Caco-2 (cell line): ENCODE results near the gene PARVA. TPM values are rescaled to one million over a fixed set of nuclear protein-coding genes. Genes with fewer than 3 reads are reported as not detected.

Experiments used
- BruUV-seq: library from RNA; stranded (reverse); fragments of 400-500 nt; replicated peaks from 2 replicates; lab custom pipeline; 2021; lab: Mats Ljungman, UMichigan
- CTCF ChIA-PET: fragments of 300-600 bp; sonication (Branson Sonifier 250); formaldehyde crosslinking; loops from one replicate; lab custom pipeline; 2022; ENCODE audit warnings: antibody characterized with exemption; lab: Charles Lee
- POLR2A ChIA-PET: fragments of 300-600 bp; sonication (Branson Sonifier 250); formaldehyde crosslinking; loops from one replicate; lab custom pipeline; 2022; ENCODE audit warnings: antibody characterized with exemption; lab: Charles Lee
- DNase-seq, 2 experiments: peaks; one replicate each; pipeline versions ENCODE4 v3.0.0 to v3.0.0-alpha.2; 2020 to 2022
- H3K27me3 ChIP-seq: replicated peaks from 2 replicates; pipeline ENCODE4 v1.6.0; 2011; ENCODE audit warnings: low read length; ENCODE audit not compliant: control insufficient read depth, insufficient read depth
- H3K36me3 ChIP-seq: 2 replicates; pipeline ENCODE4 v1.5.1; 2011; ENCODE audit warnings: low read length; ENCODE audit not compliant: control insufficient read depth, insufficient read depth
- H3K4me1 ChIP-seq: fragments of 250-450 bp; sonication (Bioruptor Pico); 2 replicates; pipeline ENCODE4 v1.5.1; 2020; ENCODE audit warnings: mild to moderate bottlenecking
- H3K4me3 ChIP-seq: 2 replicates; pipeline ENCODE4 v1.5.1; 2011; ENCODE audit warnings: low read depth, mild to moderate bottlenecking, control low read depth, low read length
- H3K9me3 ChIP-seq: fragments of 250-450 bp; sonication (Bioruptor Pico); 2 replicates; pipeline ENCODE4 v1.5.1; 2020; ENCODE audit warnings: mild to moderate bottlenecking, moderate library complexity
- H3K27ac Mint-ChIP-seq: one replicate; pipeline ENCODE4 v1.8.0; 2022; ENCODE audit warnings: mixed read lengths; ENCODE audit not compliant: unreplicated experiment
- H3K27me3 Mint-ChIP-seq: one replicate; pipeline ENCODE4 v1.8.0; 2022; ENCODE audit warnings: mixed read lengths; ENCODE audit not compliant: insufficient read depth, unreplicated experiment
- H3K36me3 Mint-ChIP-seq: one replicate; pipeline ENCODE4 v1.8.0; 2022; ENCODE audit warnings: mild to moderate bottlenecking, mixed read lengths; ENCODE audit not compliant: insufficient read depth, unreplicated experiment
- H3K4me1 Mint-ChIP-seq: one replicate; pipeline ENCODE4 v1.8.0; 2022; ENCODE audit warnings: low read depth, mixed read lengths; ENCODE audit not compliant: unreplicated experiment
- H3K4me3 Mint-ChIP-seq: one replicate; pipeline ENCODE4 v1.8.0; 2022; ENCODE audit warnings: mild to moderate bottlenecking, moderate library complexity, mixed read lengths; ENCODE audit not compliant: unreplicated experiment
- H3K9me3 Mint-ChIP-seq: one replicate; pipeline ENCODE4 v1.8.0; 2022; ENCODE audit warnings: mixed read lengths; ENCODE audit not compliant: unreplicated experiment
- CTCF ChIP-seq, 2 experiments: fragments of 200-600 bp in 1 of 2; IDR thresholded peaks; 1 replicate in 1 of 2; 2 replicates in 1 of 2; pipeline versions ENCODE4 v1.5.1 to v1.8.0; 2011 to 2022; ENCODE audit warnings: antibody characterized with exemption in 1 of 2, control low read depth in 1 of 2, inconsistent platforms in 1 of 2, low read depth in 1 of 2, low read length in 1 of 2, mild to moderate bottlenecking in 1 of 2, moderate library complexity in 1 of 2; ENCODE audit not compliant: insufficient read depth in 1 of 2, severe bottlenecking in 1 of 2, unreplicated experiment in 1 of 2
- intact Hi-C: fragments of 100-400 bp; cut with micrococcal nuclease; formaldehyde crosslinking; loops from one replicate; pipeline ENCODE4 v1.10.0; 2022; ENCODE audit not compliant: unreplicated experiment
- total RNA-seq: library from RNA; stranded (reverse); gene quantifications from 2 replicates; pipeline ENCODE4 v1.2.3, GENCODE V29; 2022

The PARVA gene
- total RNA-seq, 1 experiment from 2014 or later, result 45.3 TPM

- no peaks in the 10 kb centered on the region for H3K9me3 Mint-ChIP-seq
- H3K36me3 ChIP-seq, result no peaks in the 10 kb centered on the region; the same call in 1 of the 2 replicates
- ChIA-PET POLR2A (no interaction called here), CTCF (no interaction called here)
- no peaks in the 10 kb centered on the region for H3K27me3 Mint-ChIP-seq
- H3K9me3 ChIP-seq, result 0 out of 2 replicates have a peak, but pooled peaks cover 5% of the 10 kb centered on the region
- H3K36me3 Mint-ChIP-seq, result peaks cover under 1% of the 10 kb centered on the region
- TF ChIP-seq CTCF (IDR thresholded peaks at IDR 0.05; ENCODE audit: insufficient read depth in 1 of 2, low read depth in 1 of 2, low read length in 1 of 2, severe bottlenecking in 1 of 2, unreplicated experiment in 1 of 2), result no peak
- H3K4me1 ChIP-seq, result peaks cover 28% of the 10 kb centered on the region
- no peak overlapping the region for H3K4me3 Mint-ChIP-seq
- BruUV-seq, result no TSS peak
- no peak for DNase-seq
- H3K4me1 Mint-ChIP-seq, result peaks cover 23% of the 10 kb centered on the region
- H3K27ac Mint-ChIP-seq, result no peak overlapping the region
- no peaks in the 10 kb centered on the region for H3K27me3 ChIP-seq
- H3K4me3 ChIP-seq, result no peak overlapping the region
- intact Hi-C loops, result no loop called here
Observed at GRCh38 chr11:12408156-12408770, 30.9 kb downstream of the PARVA start.

GRCh38 chr11:12409621-12410005 lies 32.2 kb downstream of the PARVA start:
- intact Hi-C loops, result loop anchor here (5.0 to 10.0 kb wide), 2 partner anchors 77 to 275 kb away; no protein-coding TSS in a partner anchor
- H3K4me1 ChIP-seq, result peaks cover 18% of the 10 kb centered on the region
- H3K9me3 Mint-ChIP-seq, result no peaks in the 10 kb centered on the region
- BruUV-seq, result no TSS peak
- H3K27me3 Mint-ChIP-seq, result no peaks in the 10 kb centered on the region
- ChIA-PET POLR2A (no interaction called here), CTCF (no interaction called here)
- H3K4me1 Mint-ChIP-seq, result peaks cover 22% of the 10 kb centered on the region
- H3K27ac Mint-ChIP-seq, result no peak overlapping the region
- H3K9me3 ChIP-seq, result 0 out of 2 replicates have a peak, but pooled peaks cover 5% of the 10 kb centered on the region
- DNase-seq, result no peak
- no peaks in the 10 kb centered on the region for H3K36me3 ChIP-seq
- no peak for TF ChIP-seq CTCF (IDR thresholded peaks at IDR 0.05; ENCODE audit: insufficient read depth in 1 of 2, low read depth in 1 of 2, low read length in 1 of 2, severe bottlenecking in 1 of 2, unreplicated experiment in 1 of 2)
- H3K4me3 ChIP-seq, result no peak overlapping the region
- H3K36me3 Mint-ChIP-seq, result no peaks in the 10 kb centered on the region
- no peak overlapping the region for H3K4me3 Mint-ChIP-seq
- no peaks in the 10 kb centered on the region for H3K27me3 ChIP-seq

GRCh38 chr11:12410006-12410728 lies 32.8 kb downstream of the PARVA start:
- DNase-seq, result no peak
- intact Hi-C loops, result loop anchor here (5.0 to 10.0 kb wide), 2 partner anchors 78 to 275 kb away; no protein-coding TSS in a partner anchor
- H3K27ac Mint-ChIP-seq, result no peak overlapping the region
- CTCF ChIA-PET, result no interaction called here
- peaks cover 22% of the 10 kb centered on the region for H3K4me1 Mint-ChIP-seq
- Histone ChIP-seq H3K4me1 (peaks cover 18% of the 10 kb centered on the region), H3K36me3 (no peaks in the 10 kb centered on the region), H3K27me3 (no peaks in the 10 kb centered on the region), H3K4me3 (no peak overlapping the region), H3K9me3 (0 out of 2 replicates have a peak, but pooled peaks cover 5% of the 10 kb centered on the region)
- no peaks in the 10 kb centered on the region for H3K27me3 Mint-ChIP-seq
- BruUV-seq, result no TSS peak
- no peak overlapping the region for H3K4me3 Mint-ChIP-seq
- H3K9me3 Mint-ChIP-seq, result no peaks in the 10 kb centered on the region
- POLR2A ChIA-PET, result no interaction called here
- no peaks in the 10 kb centered on the region for H3K36me3 Mint-ChIP-seq
- TF ChIP-seq CTCF (IDR thresholded peaks at IDR 0.05; ENCODE audit: insufficient read depth in 1 of 2, low read depth in 1 of 2, low read length in 1 of 2, severe bottlenecking in 1 of 2, unreplicated experiment in 1 of 2), result peak in 1 of 2 experiments; percentile 25
